ENCODE results near the gene TMEM253.

DNA sequence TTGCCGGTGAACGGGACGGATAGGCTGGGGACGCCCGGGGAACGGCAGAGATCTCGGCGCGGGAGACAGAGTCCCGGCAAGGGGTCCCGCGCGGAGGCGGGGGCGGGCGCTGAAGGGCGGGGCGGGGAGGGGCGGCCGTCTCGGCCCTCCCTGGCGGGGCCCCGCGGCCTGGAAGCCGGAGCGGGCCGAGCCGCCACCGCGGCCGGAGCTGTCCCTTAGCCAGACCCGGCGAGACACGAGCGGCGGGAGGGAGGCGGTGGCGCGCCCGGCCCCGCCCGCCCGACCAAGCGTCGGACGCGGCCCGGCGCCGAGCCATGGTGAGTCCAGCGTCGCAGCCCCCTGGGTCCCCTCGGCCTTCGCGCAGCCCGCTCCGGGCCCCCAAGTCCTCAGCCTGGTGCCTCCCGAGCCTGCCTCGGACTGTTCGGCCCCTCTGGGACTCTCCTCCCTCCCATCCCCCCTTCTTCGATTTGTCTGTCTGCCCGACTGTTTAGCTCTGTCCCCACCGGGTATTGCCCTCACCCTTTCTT is 30.7 kb upstream of the TMEM253 start, which contains the start of gene ARHGEF40:
- TF ChIP-seq GATA2 (IDR thresholded peaks at IDR 0.05; ENCODE audit: low read depth, low read length) (no peak), GATA3 (IDR thresholded peaks at IDR 0.05; ENCODE audit: low read depth, low read length) (no peak)
